HFFc6 (cell line): ENCODE data around the gene FOXR2. TPM values are rescaled to one million over a fixed set of nuclear protein-coding genes. Genes with fewer than 3 reads are reported as not detected.

ENCODE experiments used
- DNase-seq: peaks from one replicate; pipeline ENCODE4 v3.0.0-alpha.2; 2018
- H3K27ac Mint-ChIP-seq: 2 replicates; pipeline ENCODE4 v1.8.0; 2020; ENCODE audit warnings: mild to moderate bottlenecking, mixed read lengths
- H3K27me3 Mint-ChIP-seq: 2 replicates; pipeline ENCODE4 v1.8.0; 2021; ENCODE audit warnings: mild to moderate bottlenecking, moderate library complexity, mixed read lengths; ENCODE audit not compliant: insufficient read depth
- H3K36me3 Mint-ChIP-seq: 2 replicates; pipeline ENCODE4 v1.8.0; 2021; ENCODE audit warnings: low read depth, mixed read lengths
- H3K4me1 Mint-ChIP-seq: 2 replicates; pipeline ENCODE4 v1.8.0; 2020; ENCODE audit warnings: low read depth, mixed read lengths
- H3K4me3 Mint-ChIP-seq: 2 replicates; pipeline ENCODE4 v1.8.0; 2020; ENCODE audit warnings: mild to moderate bottlenecking, moderate library complexity, mixed read lengths
- H3K9me3 Mint-ChIP-seq: 2 replicates; pipeline ENCODE4 v1.8.0; 2020; ENCODE audit warnings: mild to moderate bottlenecking, mixed read lengths
- CTCF ChIP-seq: fragments of 200-600 bp; sonication (generic); IDR thresholded peaks from 2 replicates; pipeline ENCODE4 v1.5.0; 2021; ENCODE audit warnings: antibody characterized with exemption, mild to moderate bottlenecking
- long read RNA-seq: library from polyadenylated mRNA; unstranded; transcript quantifications from one replicate; pipeline ENCODE4 v2.0.0, GENCODE V29; 2019
- total RNA-seq, 6 experiments: library from RNA; stranded (reverse); fragmentation: NEBNext Ultra II Directional; extraction: Animal tissue kit (Norgen Biotek cat#: 25700); gene quantifications; 2 replicates in 1 of 6; 3 replicates in 5 of 6; pipeline ENCODE4 v1.2.3, GENCODE V29; 2021

Gene FOXR2
- not detected for total RNA-seq
- long read RNA-seq: 0 reads

- H3K27ac Mint-ChIP-seq: no peak within 1 kb of the TSS
- no peaks in the 10 kb centered on the region for H3K36me3 Mint-ChIP-seq
- DNase-seq: no peak
- no peaks in the 10 kb centered on the region for H3K4me1 Mint-ChIP-seq
- TF ChIP-seq CTCF: no peak
- no peaks in the 10 kb centered on the region for H3K9me3 Mint-ChIP-seq
- no peak within 1 kb of the TSS for H3K4me3 Mint-ChIP-seq
- H3K27me3 Mint-ChIP-seq: no peaks in the 10 kb centered on the region
These were observed at the start of gene FOXR2 for GRCh38 chrX:55623100-55623499. TSS of gene FOXR2 (plus strand) at chrX:55623400. CDS start at chrX:55623712, 312 bp downstream.

GRCh38 chrX:55579115-55579514 is 44.1 kb upstream of the FOXR2 start:
- H3K36me3 Mint-ChIP-seq: no peaks in the 10 kb centered on the region
- H3K27ac Mint-ChIP-seq: no peak overlapping the region
- TF ChIP-seq CTCF: no peak
- H3K4me1 Mint-ChIP-seq: no peaks in the 10 kb centered on the region
- no peaks in the 10 kb centered on the region; the same call in 1 of the 2 replicates for H3K27me3 Mint-ChIP-seq
- H3K4me3 Mint-ChIP-seq: no peak overlapping the region
- H3K9me3 Mint-ChIP-seq: no peaks in the 10 kb centered on the region; the same call in 1 of the 2 replicates
- DNase-seq: no peak

GRCh38 chrX:55582447-55582846 is 40.8 kb upstream of the FOXR2 start:
- H3K9me3 Mint-ChIP-seq: peaks cover 5% of the 10 kb centered on the region; the same call in 1 of the 2 replicates

GRCh38 chrX:55593296-55593695 is 29.9 kb upstream of the FOXR2 start:
- H3K4me3 Mint-ChIP-seq: no peak overlapping the region
- no peak overlapping the region for H3K27ac Mint-ChIP-seq
- H3K9me3 Mint-ChIP-seq: no peaks in the 10 kb centered on the region
- no peaks in the 10 kb centered on the region for H3K36me3 Mint-ChIP-seq
- H3K4me1 Mint-ChIP-seq: no peaks in the 10 kb centered on the region
- H3K27me3 Mint-ChIP-seq: no peaks in the 10 kb centered on the region
- TF ChIP-seq CTCF: no peak
- DNase-seq: no peak

More at GRCh38 chrX:55582447-55582846, 40.8 kb upstream of the FOXR2 start:
- no peak for TF ChIP-seq CTCF
- DNase-seq: no peak
- no peak overlapping the region for H3K27ac Mint-ChIP-seq
- no peaks in the 10 kb centered on the region; the same call in 1 of the 2 replicates for H3K27me3 Mint-ChIP-seq
- no peaks in the 10 kb centered on the region for H3K4me1 Mint-ChIP-seq
- H3K36me3 Mint-ChIP-seq: no peaks in the 10 kb centered on the region
- H3K4me3 Mint-ChIP-seq: no peak overlapping the region

- Mint-ChIP-seq H3K27ac (no peak overlapping the region), H3K9me3 (no peaks in the 10 kb centered on the region), H3K27me3 (no peaks in the 10 kb centered on the region), H3K4me3 (no peak overlapping the region), H3K36me3 (no peaks in the 10 kb centered on the region), H3K4me1 (no peaks in the 10 kb centered on the region)
- DNase-seq: no peak
- no peak for TF ChIP-seq CTCF
These were observed 29.4 kb upstream of the FOXR2 start for GRCh38 chrX:55593756-55594257.

GRCh38 chrX:55598333-55598732 is 24.9 kb upstream of the FOXR2 start:
- H3K4me3 Mint-ChIP-seq: no peak overlapping the region
- H3K9me3 Mint-ChIP-seq: no peaks in the 10 kb centered on the region
- no peak for TF ChIP-seq CTCF
- no peaks in the 10 kb centered on the region for H3K4me1 Mint-ChIP-seq
- H3K27ac Mint-ChIP-seq: no peak overlapping the region
- no peaks in the 10 kb centered on the region for H3K36me3 Mint-ChIP-seq
- DNase-seq: no peak
- H3K27me3 Mint-ChIP-seq: no peaks in the 10 kb centered on the region
